Effector memory CD4-positive, alpha-beta T cell (primary cell): ENCODE data around the gene ITPA.
A peak's percentile ranks its signal among the peaks of the same experiment; 100 is the strongest.

Source experiments
- DNase-seq, 3 donors: peaks; one replicate each; pipeline ENCODE4 v3.0.0-alpha.2; 2020
- H3K27ac ChIP-seq: 2 replicates; pipeline ENCODE4 v1.7.0; 2013; ENCODE audit warnings: mild to moderate bottlenecking, low read length, moderate library complexity; ENCODE audit not compliant: insufficient read depth, poor library complexity, severe bottlenecking
- H3K27me3 ChIP-seq: replicated peaks from 2 replicates; pipeline ENCODE4 v1.7.0; 2013; ENCODE audit warnings: mild to moderate bottlenecking, low read length; ENCODE audit not compliant: insufficient read depth, control insufficient read depth, poor library complexity, severe bottlenecking
- H3K36me3 ChIP-seq: 2 replicates; pipeline ENCODE4 v1.7.0; 2013; ENCODE audit warnings: mild to moderate bottlenecking, low read length, moderate library complexity; ENCODE audit not compliant: control insufficient read depth, insufficient read depth
- H3K4me1 ChIP-seq: 2 replicates; pipeline ENCODE4 v1.7.0; 2013; ENCODE audit warnings: low read length, mild to moderate bottlenecking; ENCODE audit not compliant: control insufficient read depth, insufficient read depth, poor library complexity, severe bottlenecking
- H3K4me3 ChIP-seq: 2 replicates; pipeline ENCODE4 v1.7.0; 2013; ENCODE audit warnings: low read length, low read depth, mild to moderate bottlenecking; ENCODE audit not compliant: insufficient read depth, poor library complexity, severe bottlenecking
- H3K9me3 ChIP-seq: 2 replicates; pipeline ENCODE4 v1.7.0; 2013; ENCODE audit warnings: mild to moderate bottlenecking, low read length, moderate library complexity; ENCODE audit not compliant: control insufficient read depth

The ITPA gene

GRCh38 chr20:3245711-3246110 is 36.4 kb downstream of the ITPA start:
- no peak overlapping the region for H3K4me3 ChIP-seq
- no peaks in the 10 kb centered on the region for H3K27me3 ChIP-seq
- H3K9me3 ChIP-seq: no peaks in the 10 kb centered on the region
- DNase-seq: no peak
- no peak overlapping the region for H3K27ac ChIP-seq
- H3K4me1 ChIP-seq: peaks cover 12% of the 10 kb centered on the region
- H3K36me3 ChIP-seq: no peaks in the 10 kb centered on the region

- no peak for DNase-seq
- no peaks in the 10 kb centered on the region for H3K36me3 ChIP-seq
- peaks cover 12% of the 10 kb centered on the region for H3K4me1 ChIP-seq
- no peaks in the 10 kb centered on the region for H3K9me3 ChIP-seq
- H3K27me3 ChIP-seq: no peaks in the 10 kb centered on the region
- H3K4me3 ChIP-seq: no peak overlapping the region
- H3K27ac ChIP-seq: no peak overlapping the region
These were observed 37.4 kb downstream of the ITPA start for GRCh38 chr20:3246682-3247081.

GRCh38 chr20:3247638-3248037 is 38.3 kb downstream of the ITPA start:
- no peaks in the 10 kb centered on the region for H3K9me3 ChIP-seq
- DNase-seq: no peak
- peaks cover 2% of the 10 kb centered on the region for H3K36me3 ChIP-seq
- peaks cover 12% of the 10 kb centered on the region for H3K4me1 ChIP-seq
- no peaks in the 10 kb centered on the region for H3K27me3 ChIP-seq
- no peak overlapping the region for H3K27ac ChIP-seq
- no peak overlapping the region for H3K4me3 ChIP-seq

DNA sequence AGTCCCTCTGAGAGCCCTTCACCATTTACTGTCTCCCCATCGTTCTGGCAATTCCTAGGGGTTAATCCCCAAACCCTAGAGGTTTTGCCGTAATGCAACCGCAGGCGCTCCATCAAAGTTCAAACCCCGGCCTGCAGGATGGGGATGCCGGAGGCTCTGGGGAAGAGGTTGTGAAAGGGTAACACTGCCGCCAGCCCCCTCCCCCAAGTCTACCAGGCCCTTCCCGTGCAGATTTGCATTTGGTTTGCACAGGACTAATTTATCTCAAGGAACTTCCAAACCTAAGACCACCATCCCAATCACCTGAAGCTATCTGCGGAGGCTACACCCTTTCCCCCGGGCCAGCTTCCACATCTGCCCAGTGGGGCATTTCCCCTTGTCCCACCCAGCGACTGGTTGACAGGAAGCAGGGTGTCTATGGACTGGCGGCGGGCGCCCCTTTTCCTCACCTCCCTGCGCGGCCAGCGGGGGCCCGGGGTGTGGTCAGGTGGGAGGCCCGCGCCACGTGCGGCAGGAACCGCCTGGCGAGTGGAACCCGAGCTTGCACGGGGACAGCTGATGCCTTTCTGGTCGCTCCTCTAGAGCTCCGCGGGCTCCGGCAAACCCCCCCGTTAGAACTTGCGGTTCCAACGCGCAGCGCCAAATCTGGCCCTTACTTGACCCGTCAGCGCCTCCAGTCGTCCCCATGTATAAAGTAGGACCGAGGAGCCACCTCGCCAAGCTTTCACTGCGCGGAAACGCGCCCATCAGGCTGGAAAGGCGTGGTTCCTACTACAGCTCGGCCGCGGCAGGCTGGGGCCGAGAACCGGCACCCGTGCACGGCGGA is 39.1 kb downstream of the ITPA start:
- Histone ChIP-seq H3K27me3 (no peaks in the 10 kb centered on the region), H3K27ac (no peak overlapping the region), H3K4me3 (peak overlapping the region; percentile 50), H3K36me3 (peaks cover 4% of the 10 kb centered on the region), H3K4me1 (peaks cover 12% of the 10 kb centered on the region), H3K9me3 (no peaks in the 10 kb centered on the region)
- no peak for DNase-seq

DNA sequence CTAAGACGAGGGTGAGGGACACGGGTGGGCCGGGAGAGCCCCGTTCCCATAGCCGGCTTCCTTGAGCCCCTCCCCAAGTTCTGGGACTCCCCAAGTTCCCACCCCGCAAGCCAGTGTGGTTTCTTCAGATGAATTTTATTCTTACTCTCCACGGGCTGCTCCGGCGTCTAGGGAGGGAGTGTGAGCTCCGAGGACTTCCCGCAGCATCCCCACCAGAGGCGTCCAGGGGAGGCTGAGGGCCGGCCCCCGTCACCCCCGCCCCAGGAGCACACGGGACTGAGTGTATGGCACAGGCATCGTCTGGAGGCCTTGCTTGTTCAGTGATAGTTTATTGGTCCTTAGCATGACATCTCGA is 39.7 kb downstream of the ITPA start:
- no peak for DNase-seq
- Histone ChIP-seq H3K4me3 (peak overlapping the region; percentile 50), H3K36me3 (peaks cover 4% of the 10 kb centered on the region), H3K4me1 (peaks cover 12% of the 10 kb centered on the region), H3K27me3 (no peaks in the 10 kb centered on the region), H3K27ac (no peak overlapping the region), H3K9me3 (no peaks in the 10 kb centered on the region)

DNA sequence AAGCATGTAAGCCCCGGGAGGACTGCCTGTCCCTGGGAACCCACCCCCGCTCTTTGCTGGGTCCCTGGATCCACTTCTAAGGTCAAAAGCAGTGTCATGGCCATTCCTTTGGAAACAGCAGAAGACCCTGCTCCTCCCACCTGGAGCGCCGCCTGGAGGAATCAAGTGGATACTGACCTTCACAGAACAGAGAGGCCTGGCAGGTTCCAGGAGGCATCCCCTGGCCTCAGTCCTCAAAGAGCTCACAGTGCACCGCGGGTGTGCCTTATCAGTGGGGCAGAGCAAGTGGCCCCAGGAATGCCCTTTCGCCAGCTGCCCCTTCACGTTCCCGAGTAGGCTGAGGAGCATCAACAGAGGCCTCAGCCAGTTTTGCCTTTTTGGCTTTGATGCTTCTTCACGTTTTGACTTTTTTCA is 40.8 kb downstream of the ITPA start:
- no peak overlapping the region for H3K4me3 ChIP-seq
- DNase-seq: no peak
- H3K27ac ChIP-seq: no peak overlapping the region
- H3K9me3 ChIP-seq: no peaks in the 10 kb centered on the region
- peaks cover 6% of the 10 kb centered on the region for H3K36me3 ChIP-seq
- H3K27me3 ChIP-seq: no peaks in the 10 kb centered on the region
- peaks cover 12% of the 10 kb centered on the region for H3K4me1 ChIP-seq

GRCh38 chr20:3251806-3252205 is 42.5 kb downstream of the ITPA start:
- Histone ChIP-seq H3K36me3 (peaks cover 18% of the 10 kb centered on the region), H3K27ac (no peak overlapping the region), H3K4me1 (peaks cover 12% of the 10 kb centered on the region), H3K27me3 (no peaks in the 10 kb centered on the region), H3K9me3 (no peaks in the 10 kb centered on the region), H3K4me3 (no peak overlapping the region)
- no peak for DNase-seq

GRCh38 chr20:3255728-3256127 is 46.4 kb downstream of the ITPA start:
- Histone ChIP-seq H3K9me3 (no peaks in the 10 kb centered on the region), H3K36me3 (peaks cover 22% of the 10 kb centered on the region), H3K4me1 (no peaks in the 10 kb centered on the region), H3K4me3 (no peak overlapping the region), H3K27ac (no peak overlapping the region), H3K27me3 (no peaks in the 10 kb centered on the region)
- no peak for DNase-seq

DNA sequence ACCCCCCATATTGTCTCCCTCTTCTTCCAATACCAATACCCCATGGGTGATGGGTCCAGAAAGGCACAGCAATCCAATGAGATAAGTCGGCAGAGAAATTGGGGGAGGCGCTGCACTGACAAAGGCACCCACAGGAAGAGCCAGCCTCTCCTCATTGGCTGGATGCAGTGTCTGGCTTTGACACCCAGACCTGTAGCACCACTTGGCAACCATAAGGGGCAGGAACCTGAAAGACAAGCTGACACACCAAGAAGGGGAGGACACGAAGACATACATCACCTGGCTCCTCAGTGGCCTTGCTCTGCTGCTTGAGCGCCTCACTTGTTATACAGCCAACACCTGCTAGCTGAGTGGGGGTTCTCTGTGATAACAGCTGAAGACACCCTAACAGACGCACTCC is 49.1 kb downstream of the ITPA start:
- peaks cover 20% of the 10 kb centered on the region for H3K36me3 ChIP-seq
- H3K4me3 ChIP-seq: no peak overlapping the region

DNA sequence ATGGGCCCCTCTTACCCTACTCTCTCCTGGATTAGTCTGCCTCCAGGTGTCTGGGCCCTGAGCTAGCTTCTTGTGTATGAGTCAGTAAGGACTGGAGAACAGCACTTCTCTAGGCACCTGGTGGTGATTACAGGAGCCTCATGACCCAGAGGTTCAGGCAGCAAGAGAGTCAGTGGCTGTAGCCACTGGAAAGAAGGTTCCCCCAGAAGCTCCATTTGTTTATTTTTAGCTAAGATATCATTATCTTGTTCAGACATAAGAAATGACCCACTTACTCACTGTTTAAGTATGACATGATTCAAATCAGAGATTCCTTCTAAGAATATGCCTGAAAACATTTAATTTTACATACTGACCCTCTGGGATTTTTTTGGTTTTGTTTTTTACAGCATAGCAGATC is 53.3 kb downstream of the ITPA start:
- peaks cover 7% of the 10 kb centered on the region for H3K36me3 ChIP-seq
- H3K4me1 ChIP-seq: no peaks in the 10 kb centered on the region
- no peak overlapping the region for H3K27ac ChIP-seq
- no peak overlapping the region for H3K4me3 ChIP-seq
- no peaks in the 10 kb centered on the region for H3K27me3 ChIP-seq
- H3K9me3 ChIP-seq: no peaks in the 10 kb centered on the region
- no peak for DNase-seq

More for the DNA sequence above, 49.1 kb downstream of the ITPA start:
- Histone ChIP-seq H3K9me3 (no peaks in the 10 kb centered on the region), H3K27ac (no peak overlapping the region), H3K4me1 (no peaks in the 10 kb centered on the region), H3K27me3 (no peaks in the 10 kb centered on the region)
- DNase-seq: no peak
